Activated CD8-positive, alpha-beta memory T cell treated with anti-CD3 and anti-CD28 coated beads, Interleukin-2, amount 50 U/mL, for 4 hours (primary cell): ENCODE measurements around the gene ACR.

ENCODE experiments used
- DNase-seq: peaks from one replicate; pipeline ENCODE4 v3.0.0-alpha.2; 2020

ACR gene

DNA sequence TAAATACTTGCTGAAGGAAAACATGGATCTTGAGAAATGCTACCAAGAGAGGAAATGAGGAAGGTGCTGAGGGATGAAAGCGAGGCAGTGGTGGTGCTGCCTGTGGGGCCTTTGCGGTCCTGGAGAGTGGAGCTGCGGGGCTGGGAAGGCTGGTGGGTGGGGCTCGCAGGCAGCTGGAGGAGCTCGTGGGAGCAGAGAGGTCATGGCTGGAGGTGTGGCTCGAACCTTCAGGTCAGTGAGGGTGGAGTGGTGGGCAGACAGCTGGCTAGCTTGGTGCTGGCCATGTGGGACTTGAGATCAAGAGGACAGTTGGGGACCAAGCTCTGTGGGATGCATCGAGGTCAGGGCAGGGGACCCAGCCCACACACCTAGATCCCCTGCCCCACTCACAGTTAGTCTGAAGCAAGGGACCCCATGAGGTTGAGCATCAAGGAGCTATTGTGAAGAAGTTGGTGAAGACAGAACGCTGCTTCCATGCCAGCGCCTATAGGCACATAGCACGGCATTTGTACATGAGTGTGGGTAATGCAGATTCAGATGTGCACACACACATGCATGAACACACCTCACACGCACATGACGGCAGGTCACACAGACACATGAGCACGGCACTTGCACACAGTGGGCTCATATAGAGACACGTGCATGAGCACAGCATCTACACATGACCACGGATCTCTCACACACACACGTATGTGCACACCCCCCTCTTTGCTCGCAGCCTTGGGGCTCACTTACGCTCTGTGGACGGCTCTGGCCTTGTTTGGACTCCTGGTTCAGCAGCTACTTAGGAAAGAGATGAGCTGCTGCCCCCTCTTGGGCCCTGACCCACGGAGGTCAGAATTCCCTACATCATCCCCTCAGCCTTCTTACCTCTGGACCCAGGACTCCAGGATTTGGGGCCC, 34.9 kb upstream of the ACR start:
- DNase-seq, result no peak

- DNase-seq, result no peak
Measured at GRCh38 chr22:50703726-50704509, 34.1 kb upstream of the ACR start.

GRCh38 chr22:50704510-50705218, 33.3 kb upstream of the ACR start:
- no peak for DNase-seq

- no peak for DNase-seq
Measured at GRCh38 chr22:50705219-50705691, 32.7 kb upstream of the ACR start.

- DNase-seq, result no peak
Measured at GRCh38 chr22:50705851-50706351, 32.1 kb upstream of the ACR start.

DNA sequence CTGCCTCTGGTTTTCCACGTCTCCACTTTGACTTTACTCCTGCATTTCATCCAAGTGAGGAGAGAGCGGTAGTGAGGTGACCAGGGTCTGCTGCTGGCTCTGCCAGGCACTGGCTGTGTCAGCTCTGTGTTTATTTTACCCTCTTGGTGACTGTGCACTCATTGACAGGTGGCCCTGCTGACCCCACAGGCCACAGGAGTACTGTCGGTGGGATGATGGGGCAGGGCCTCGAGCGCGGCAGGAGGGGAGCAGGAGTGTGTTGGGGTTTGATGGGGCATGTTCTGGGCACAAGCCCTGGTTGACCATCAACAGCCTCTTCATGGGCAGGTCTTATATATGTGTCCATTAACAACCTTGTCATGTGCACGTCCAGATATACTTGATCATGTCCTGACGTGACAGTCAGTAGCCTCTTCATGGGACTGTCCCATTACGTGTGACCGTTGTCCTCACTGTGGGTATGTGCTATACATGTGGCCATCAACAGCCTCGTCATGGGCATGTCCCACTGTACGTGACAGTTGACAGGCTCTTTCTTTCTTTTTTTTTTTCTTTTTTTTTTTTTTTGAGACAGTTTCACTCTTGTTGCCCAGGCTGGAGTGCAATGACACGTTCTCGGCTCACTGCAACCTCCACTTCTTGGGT, 31.4 kb upstream of the ACR start:
- no peak for DNase-seq

GRCh38 chr22:50708474-50708873, 29.5 kb upstream of the ACR start:
- DNase-seq, result no peak

- no peak for DNase-seq
Measured at GRCh38 chr22:50708996-50709395, 29.0 kb upstream of the ACR start.

DNA sequence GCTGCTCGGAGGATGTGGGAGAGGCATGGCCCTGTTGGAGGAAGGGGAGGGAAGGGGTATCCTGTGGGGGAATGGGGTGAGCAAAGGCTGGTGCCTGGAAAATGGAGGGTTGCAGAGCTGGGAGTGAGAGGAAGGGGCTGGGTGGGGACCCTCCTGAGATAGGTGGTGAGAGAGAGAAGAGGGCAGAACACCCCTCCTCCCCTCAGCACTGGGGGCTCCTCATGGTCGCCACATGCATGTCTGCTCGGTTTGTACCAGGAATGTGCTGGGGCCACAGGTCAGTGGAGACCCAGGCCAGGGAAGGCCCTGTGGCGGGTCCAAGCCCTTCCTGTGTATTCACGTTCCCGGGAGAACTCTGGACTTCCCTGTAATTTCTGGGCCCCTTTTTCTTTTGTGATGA, 27.8 kb upstream of the ACR start:
- DNase-seq, result no peak

DNA sequence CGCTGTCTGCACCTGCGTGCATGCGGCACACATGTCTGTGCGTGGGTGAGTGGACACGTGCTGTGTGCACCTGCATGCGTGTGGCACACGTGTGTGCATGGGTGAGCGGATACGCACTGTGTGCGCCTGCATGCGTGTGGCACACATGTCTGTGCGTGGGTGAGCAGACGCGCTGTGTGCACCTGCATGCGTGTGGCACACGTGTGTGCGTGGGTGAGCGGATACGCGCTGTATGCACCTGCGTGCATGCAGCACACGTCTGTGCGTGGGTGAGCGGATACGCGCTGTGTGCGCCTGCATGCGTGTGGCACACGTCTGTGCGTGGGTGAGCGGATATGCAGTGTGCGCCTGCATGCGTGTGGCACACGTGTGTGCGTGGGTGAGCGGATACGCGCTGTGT, 27.1 kb upstream of the ACR start:
- no peak for DNase-seq

GRCh38 chr22:50711446-50712340, 26.3 kb upstream of the ACR start:
- no peak for DNase-seq

- DNase-seq, result no peak
Measured at GRCh38 chr22:50712341-50713007, 25.5 kb upstream of the ACR start.

DNA sequence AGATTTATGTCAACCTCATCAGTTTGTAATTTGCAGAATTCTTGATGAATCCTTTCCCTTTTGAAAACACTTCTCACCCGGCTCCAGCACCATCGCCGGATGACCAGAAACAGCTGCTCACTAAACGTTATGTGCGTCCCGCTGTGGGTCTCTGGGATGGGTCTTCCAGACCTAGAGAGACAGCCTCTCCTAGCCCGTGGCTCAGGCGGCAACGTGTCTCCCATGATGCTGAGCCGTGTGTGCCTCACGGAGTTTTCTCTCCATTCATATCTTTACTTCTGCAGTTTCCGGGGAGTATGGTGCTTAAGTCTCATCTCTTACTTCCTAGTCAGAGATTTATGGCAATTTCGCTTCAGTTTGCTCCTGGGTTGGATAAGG, 25.0 kb upstream of the ACR start:
- DNase-seq, result no peak

- no peak for DNase-seq
Measured at GRCh38 chr22:50713571-50714056, 24.4 kb upstream of the ACR start.

- DNase-seq, result no peak
Measured at GRCh38 chr22:50714150-50714549, 23.9 kb upstream of the ACR start.

GRCh38 chr22:50714631-50715179, 23.3 kb upstream of the ACR start:
- no peak for DNase-seq

GRCh38 chr22:50715250-50715649, 22.8 kb upstream of the ACR start:
- no peak for DNase-seq

GRCh38 chr22:50715776-50716175, 22.2 kb upstream of the ACR start:
- no peak for DNase-seq

DNA sequence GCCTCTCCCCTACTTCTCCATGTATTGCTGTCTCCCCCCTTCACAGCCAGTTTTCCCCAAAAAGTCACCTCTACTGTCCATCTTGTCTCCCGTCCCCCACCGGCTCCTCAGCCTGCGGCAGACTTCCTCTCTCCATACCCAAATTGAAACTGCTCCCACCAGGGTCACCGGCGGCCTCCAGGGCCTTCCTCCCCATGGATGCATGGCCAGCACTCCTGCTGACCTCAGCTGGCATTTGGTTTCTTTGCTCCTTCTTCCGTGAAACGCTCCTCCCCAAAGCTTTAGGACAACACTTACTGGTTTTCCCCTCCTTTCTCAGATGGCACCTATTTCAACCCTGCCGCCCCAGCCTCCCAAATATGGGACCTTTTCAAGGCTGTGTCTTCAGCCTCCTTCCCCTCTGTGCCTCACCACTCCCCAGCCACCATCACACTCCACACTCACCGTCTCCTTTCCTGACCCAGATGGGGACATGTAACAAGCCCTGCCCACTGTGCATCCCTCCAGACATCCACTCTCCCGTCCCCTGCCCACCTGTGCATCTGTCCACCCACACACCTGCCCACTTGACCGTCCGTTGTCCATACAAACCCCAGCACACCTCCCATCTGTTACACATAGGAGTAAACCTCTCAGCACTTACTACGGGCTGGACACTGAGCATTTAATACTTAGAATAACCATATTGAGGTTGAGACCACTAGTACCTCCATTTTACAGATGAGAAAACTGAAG, 21.5 kb upstream of the ACR start:
- DNase-seq, result no peak
